Left ventricle myocardium inferior (tissue), 1 donor: ENCODE data around the gene KCNK5. TPM values are rescaled to one million over a fixed set of nuclear protein-coding genes. Genes with fewer than 3 reads are reported as not detected.

Source experiments
- DNase-seq: peaks from one replicate; pipeline ENCODE4 v3.0.0-alpha.2; 2020
- H3K27ac ChIP-seq: fragments of 200-600 bp; replicated peaks from 2 replicates; pipeline ENCODE4 v1.8.0; 2021
- H3K27me3 ChIP-seq: fragments of 200-600 bp; 2 replicates; pipeline ENCODE4 v1.8.0; 2021; ENCODE audit warnings: low read depth
- H3K36me3 ChIP-seq: fragments of 200-600 bp; 2 replicates; pipeline ENCODE4 v1.8.0; 2021
- H3K4me1 ChIP-seq: fragments of 200-600 bp; 2 replicates; pipeline ENCODE4 v1.8.0; 2021
- H3K4me3 ChIP-seq: fragments of 200-600 bp; 2 replicates; pipeline ENCODE4 v1.8.0; 2021; ENCODE audit warnings: mild to moderate bottlenecking, moderate library complexity
- H3K9me3 ChIP-seq: fragments of 200-600 bp; replicated peaks from 2 replicates; pipeline ENCODE4 v1.8.0; 2021
- intact Hi-C: fragments of 100-400 bp; cut with micrococcal nuclease; formaldehyde crosslinking; loops from one replicate; pipeline ENCODE4 v1.11.0; 2022
- total RNA-seq: library from RNA; stranded (reverse); fragmentation: NEBNext Ultra II Directional; extraction: Animal tissue kit (Norgen Biotek cat#: 25700); gene quantifications from one replicate; pipeline ENCODE4 v1.2.1, GENCODE V29; 2021
- TF ChIP-seq, protein P1 (sequence below): fragments of 200-600 bp; IDR thresholded peaks from 2 replicates; pipeline ENCODE4 v1.8.0; 2021; ENCODE audit warnings: antibody characterized with exemption, mild to moderate bottlenecking, borderline replicate concordance
- donor health status: DM: no; HTN: yes; CAD: no; lungs with severe emphysema.

Gene KCNK5
- total RNA-seq, 1 donor from 2014 or later, result 0.47 TPM

DNA sequence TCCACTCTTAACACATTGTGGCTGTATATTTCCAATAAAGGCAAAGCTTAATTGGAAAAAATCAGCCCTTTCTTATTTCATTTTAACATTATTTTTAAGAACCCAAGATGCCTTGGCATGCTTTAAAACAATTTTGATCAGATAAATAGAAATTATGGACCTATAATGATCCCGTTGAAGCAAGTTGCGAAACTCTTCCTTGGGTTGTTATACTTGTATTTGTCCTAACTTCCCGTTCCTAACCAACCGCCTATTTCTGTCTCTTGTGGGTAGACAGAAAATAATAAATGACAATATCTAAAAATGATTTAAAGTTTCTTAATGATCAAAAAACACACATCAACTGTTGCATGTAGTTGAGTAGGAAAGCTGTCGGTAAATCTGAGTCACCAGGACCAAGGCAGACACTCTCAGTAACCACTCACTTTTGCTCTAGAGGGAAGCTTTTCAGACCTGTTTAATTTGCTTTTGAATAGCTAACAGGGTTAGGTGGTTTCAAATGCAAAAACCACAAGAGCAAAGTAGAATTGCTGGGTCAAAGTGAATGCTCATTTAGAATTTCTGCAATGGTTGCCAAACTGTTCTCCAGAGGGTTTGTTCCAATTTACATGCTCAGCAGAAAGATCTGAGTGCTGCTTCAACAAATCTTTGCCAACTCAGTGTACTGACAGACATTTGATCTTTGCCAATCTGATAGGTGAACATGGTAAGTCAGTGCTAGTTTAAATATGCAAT lies 34.2 kb upstream of the KCNK5 start:
- DNase-seq, result no peak
- intact Hi-C loops, result no loop called here
- Histone ChIP-seq H3K4me1 (no peaks in the 10 kb centered on the region), H3K27me3 (peaks cover 67% of the 10 kb centered on the region), H3K36me3 (no peaks in the 10 kb centered on the region), H3K4me3 (no peak overlapping the region), H3K27ac (no peak overlapping the region), H3K9me3 (no peaks in the 10 kb centered on the region)
- TF ChIP-seq, protein P1, sequence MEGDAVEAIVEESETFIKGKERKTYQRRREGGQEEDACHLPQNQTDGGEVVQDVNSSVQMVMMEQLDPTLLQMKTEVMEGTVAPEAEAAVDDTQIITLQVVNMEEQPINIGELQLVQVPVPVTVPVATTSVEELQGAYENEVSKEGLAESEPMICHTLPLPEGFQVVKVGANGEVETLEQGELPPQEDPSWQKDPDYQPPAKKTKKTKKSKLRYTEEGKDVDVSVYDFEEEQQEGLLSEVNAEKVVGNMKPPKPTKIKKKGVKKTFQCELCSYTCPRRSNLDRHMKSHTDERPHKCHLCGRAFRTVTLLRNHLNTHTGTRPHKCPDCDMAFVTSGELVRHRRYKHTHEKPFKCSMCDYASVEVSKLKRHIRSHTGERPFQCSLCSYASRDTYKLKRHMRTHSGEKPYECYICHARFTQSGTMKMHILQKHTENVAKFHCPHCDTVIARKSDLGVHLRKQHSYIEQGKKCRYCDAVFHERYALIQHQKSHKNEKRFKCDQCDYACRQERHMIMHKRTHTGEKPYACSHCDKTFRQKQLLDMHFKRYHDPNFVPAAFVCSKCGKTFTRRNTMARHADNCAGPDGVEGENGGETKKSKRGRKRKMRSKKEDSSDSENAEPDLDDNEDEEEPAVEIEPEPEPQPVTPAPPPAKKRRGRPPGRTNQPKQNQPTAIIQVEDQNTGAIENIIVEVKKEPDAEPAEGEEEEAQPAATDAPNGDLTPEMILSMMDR, result no peak

DNA sequence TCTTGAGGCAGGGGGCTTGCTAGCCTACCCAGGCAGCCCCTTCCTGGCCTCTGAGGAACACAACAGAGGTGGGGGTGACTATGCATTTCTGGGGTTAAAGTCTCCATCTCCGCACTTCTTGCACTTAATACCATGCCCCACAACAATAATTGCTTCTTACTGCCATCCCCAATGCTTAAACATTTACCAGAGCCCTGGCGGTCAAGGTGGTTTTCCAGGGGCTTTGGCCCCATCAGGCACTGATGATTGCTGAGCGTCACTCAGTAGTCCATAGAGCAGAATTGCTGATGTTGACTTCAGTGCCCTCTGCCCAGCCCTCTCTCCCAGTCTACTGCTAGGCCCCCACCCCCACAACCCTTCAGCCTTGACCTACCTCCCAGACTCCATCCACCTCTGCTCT lies 32.5 kb upstream of the KCNK5 start:
- Histone ChIP-seq H3K4me1 (no peaks in the 10 kb centered on the region), H3K36me3 (no peaks in the 10 kb centered on the region), H3K27ac (no peak overlapping the region), H3K4me3 (no peak overlapping the region), H3K9me3 (no peaks in the 10 kb centered on the region), H3K27me3 (peaks cover 68% of the 10 kb centered on the region)
- no peak for DNase-seq
- intact Hi-C loops, result no loop called here
- TF ChIP-seq, protein P1, result no peak

DNA sequence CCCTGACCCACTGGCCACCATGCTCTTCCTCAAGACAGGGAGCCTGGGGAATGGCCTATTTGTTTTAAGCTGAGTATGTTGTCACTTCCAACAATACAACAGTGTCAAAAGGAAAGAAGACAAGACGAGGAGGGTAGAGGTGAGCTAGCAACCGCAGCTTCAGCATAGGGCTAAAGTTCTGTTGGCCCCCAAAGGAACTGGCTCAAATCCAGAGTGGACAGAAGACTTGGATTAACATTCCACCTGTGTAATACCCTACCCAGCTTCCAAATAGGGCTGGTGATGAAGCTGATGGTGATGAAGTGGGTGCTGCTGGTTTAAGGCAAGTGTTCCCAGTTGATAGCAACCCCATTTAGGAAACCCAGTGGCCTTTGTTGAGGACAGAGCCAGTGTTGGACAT lies 31.7 kb upstream of the KCNK5 start:
- intact Hi-C loops, result no loop called here
- Histone ChIP-seq H3K9me3 (no peaks in the 10 kb centered on the region), H3K36me3 (no peaks in the 10 kb centered on the region), H3K4me3 (no peak overlapping the region), H3K27ac (no peak overlapping the region), H3K27me3 (peaks cover 68% of the 10 kb centered on the region), H3K4me1 (no peaks in the 10 kb centered on the region)
- no peak for DNase-seq
- TF ChIP-seq, protein P1, result no peak

DNA sequence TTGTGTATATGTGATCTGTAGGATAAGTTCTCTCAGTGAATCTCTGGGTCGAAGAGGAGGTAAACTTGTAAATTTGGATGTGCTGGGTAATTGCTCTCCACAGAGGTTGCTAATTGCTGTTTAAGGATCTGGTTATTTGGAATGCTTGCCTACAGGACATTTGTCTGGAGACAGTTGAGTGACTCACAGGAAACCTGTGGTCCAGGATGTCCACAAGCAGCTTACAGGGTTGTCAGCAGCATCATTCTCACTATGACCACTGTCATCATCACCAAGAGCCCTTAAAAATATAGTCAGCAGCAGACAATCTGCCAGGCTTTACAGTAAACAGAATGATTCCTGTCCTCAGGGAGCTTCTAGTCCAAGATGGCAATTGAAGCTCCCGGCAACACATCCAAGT lies 31.2 kb upstream of the KCNK5 start:
- Histone ChIP-seq H3K27ac (no peak overlapping the region), H3K36me3 (no peaks in the 10 kb centered on the region), H3K4me1 (no peaks in the 10 kb centered on the region), H3K9me3 (no peaks in the 10 kb centered on the region), H3K4me3 (no peak overlapping the region), H3K27me3 (peaks cover 73% of the 10 kb centered on the region)
- TF ChIP-seq, protein P1, result no peak
- DNase-seq, result no peak
- intact Hi-C loops, result no loop called here

DNA sequence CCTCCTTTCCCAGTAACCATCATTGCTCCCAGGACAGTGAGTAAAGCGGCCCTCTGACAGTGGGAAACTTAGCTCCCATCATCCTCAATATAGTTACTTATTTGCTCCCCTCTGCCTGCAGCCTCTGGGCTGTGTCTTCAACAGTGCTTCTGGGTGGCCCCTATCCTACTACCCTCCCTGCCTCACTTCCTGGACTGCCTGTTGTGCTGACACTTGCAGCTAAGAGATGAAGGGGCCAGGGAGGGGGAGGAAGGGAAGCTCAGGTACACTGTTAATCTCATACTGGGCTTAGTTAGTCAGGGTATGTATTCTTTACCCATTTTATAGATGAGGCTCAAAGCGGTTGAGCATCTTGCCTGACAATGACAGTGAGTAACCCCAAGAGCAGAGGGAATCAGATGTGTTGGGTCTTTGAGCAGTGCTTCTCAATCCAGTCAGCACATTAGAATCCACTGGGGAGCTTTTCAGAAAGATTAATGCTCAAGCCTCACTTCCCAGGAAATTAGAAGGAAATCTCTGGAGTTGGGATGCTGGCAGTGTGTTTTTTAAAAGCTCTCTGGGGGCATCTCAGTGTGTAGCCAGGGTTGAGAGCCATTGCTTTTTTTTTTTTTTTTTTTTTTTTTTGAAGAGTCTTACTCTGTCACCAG lies 27.1 kb upstream of the KCNK5 start:
- Histone ChIP-seq H3K27ac (no peak overlapping the region), H3K36me3 (no peaks in the 10 kb centered on the region), H3K27me3 (peaks cover 60% of the 10 kb centered on the region), H3K4me3 (no peak overlapping the region), H3K4me1 (no peaks in the 10 kb centered on the region), H3K9me3 (peaks cover 13% of the 10 kb centered on the region)
- TF ChIP-seq, protein P1, result no peak
- DNase-seq, result no peak
- intact Hi-C loops, result no loop called here
